ENCODE results near the gene TXNDC12.

The TXNDC12 gene

DNA sequence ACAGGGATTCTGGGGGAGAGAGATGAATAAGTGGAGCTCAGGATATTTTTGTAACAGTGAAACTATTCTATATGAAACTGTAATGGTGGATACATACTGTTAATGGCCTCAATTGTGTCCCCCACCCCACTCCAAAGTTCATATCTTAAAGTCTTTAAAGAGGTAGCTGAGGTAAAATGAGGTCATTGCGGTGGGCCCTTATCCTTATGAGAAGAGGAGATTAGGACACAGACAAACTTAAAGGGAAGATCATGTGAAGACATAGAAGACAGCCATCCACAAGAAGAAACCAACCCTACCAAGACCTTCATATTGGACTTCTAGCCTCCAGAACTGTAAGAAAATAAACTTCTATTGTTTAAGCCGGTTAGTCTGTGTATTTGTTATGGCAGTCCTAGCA lies 9.8 kb downstream of the TXNDC12 start:
- in situ Hi-C loops (cut with MboI; ENCODE audit: low sequenced_read_pairs, unreplicated experiment), result no loop called here
- TF ChIP-seq, protein P1, sequence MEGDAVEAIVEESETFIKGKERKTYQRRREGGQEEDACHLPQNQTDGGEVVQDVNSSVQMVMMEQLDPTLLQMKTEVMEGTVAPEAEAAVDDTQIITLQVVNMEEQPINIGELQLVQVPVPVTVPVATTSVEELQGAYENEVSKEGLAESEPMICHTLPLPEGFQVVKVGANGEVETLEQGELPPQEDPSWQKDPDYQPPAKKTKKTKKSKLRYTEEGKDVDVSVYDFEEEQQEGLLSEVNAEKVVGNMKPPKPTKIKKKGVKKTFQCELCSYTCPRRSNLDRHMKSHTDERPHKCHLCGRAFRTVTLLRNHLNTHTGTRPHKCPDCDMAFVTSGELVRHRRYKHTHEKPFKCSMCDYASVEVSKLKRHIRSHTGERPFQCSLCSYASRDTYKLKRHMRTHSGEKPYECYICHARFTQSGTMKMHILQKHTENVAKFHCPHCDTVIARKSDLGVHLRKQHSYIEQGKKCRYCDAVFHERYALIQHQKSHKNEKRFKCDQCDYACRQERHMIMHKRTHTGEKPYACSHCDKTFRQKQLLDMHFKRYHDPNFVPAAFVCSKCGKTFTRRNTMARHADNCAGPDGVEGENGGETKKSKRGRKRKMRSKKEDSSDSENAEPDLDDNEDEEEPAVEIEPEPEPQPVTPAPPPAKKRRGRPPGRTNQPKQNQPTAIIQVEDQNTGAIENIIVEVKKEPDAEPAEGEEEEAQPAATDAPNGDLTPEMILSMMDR (IDR thresholded peaks at IDR 0.05; ENCODE audit: borderline replicate concordance, control extremely low read depth, extremely low read depth, insufficient read depth, missing control alignments), result no peak
- DNase-seq (ENCODE audit: low spot score), result no peak

DNA sequence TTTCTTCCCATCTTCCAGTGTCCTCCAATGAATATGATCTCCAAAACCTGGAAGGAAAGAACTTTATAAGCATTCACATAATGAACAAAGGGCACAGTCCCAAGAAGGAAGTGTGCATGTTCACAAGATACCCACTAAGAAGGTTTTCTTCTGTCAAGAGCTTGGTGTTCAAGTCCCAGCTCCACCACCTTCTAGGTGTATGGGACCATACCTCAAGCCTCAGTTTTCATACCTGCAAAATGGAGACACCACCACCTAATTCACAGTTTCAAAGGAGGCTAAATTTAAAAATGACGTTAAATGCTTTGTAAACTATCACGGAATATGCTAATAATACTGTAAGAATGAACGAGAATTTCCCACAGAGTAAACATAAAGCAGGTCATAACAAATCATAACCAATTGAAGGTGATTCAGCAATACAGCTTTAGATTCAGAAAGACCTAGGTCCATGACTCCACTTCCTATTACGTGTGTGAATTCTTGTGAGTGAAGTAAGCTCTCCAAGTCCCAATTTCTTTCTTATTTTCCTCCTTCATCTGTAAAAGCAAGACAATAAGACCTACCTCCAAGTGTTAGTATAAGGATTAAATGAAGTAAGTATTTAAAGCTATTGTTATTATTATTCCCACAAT lies 13.3 kb downstream of the TXNDC12 start:
- in situ Hi-C loops (cut with MboI; ENCODE audit: low sequenced_read_pairs, unreplicated experiment), result no loop called here
- TF ChIP-seq, protein P1 (IDR thresholded peaks at IDR 0.05; ENCODE audit: borderline replicate concordance, control extremely low read depth, extremely low read depth, insufficient read depth, missing control alignments), result no peak
- no peak for DNase-seq (ENCODE audit: low spot score)

DNA sequence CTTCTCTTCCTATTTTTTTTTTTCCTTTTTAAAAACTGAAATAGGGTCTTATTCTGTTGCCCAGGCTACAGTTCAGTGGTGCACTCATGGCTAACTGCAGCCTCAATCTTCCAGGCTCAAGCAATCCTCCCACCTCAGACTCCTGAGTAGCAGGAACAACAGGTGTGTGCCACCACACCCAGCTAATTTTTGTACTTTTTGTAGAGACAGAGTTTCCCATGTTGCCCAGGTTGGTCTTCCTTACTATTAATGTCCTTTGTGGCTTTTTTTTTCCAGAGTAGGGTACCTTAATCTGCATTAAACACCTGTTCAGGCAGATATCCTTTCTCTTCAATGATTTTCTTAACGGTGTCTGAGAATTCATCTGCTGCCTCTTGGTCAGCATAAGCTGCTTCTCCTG lies 17.1 kb downstream of the TXNDC12 start:
- in situ Hi-C loops (cut with MboI; ENCODE audit: low sequenced_read_pairs, unreplicated experiment), result no loop called here

DNA sequence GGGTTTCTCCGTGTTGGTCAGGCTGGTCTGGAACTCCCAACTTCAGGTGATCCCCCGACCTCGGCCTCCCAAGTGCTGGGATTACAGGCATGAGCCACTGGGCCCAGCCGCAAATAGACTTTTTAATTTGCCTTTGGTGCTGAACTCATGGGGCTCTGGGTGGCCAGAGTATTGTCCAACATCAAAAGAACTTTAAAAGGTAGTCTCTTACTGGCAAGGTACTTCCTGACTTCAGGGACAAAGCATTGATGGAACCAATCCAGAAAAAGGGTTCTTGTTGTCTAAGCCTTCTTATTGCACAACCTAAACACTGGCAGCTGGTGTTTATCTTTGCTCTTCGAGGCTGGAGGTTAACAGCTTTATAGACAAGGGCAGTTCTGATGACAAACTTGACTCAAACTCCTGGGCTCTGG lies 17.6 kb downstream of the TXNDC12 start:
- DNase-seq (ENCODE audit: low spot score), result no peak
- TF ChIP-seq, protein P1 (IDR thresholded peaks at IDR 0.05; ENCODE audit: borderline replicate concordance, control extremely low read depth, extremely low read depth, insufficient read depth, missing control alignments), result no peak
- in situ Hi-C loops (cut with MboI; ENCODE audit: low sequenced_read_pairs, unreplicated experiment), result no loop called here

More for the DNA sequence above, 17.1 kb downstream of the TXNDC12 start:
- TF ChIP-seq, protein P1 (IDR thresholded peaks at IDR 0.05; ENCODE audit: borderline replicate concordance, control extremely low read depth, extremely low read depth, insufficient read depth, missing control alignments), result no peak
- no peak for DNase-seq (ENCODE audit: low spot score)

DNA sequence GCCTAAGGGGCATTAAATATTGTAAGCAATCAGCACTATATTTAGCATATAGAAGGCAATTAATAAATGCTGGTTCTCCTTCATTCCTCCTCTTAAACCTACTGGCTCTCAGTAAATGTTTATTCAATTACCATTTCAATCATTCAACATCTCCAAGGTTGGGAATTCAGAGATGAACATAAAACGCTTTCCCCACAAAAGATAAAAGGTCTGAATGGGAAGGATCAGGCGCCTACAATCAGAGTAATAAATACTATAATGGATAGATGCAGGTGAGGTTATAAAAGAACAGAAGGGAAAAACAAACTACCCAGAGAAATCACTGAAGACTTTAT lies 21.0 kb downstream of the TXNDC12 start:
- in situ Hi-C loops (cut with MboI; ENCODE audit: low sequenced_read_pairs, unreplicated experiment), result no loop called here
- DNase-seq (ENCODE audit: low spot score), result no peak
- TF ChIP-seq, protein P1 (IDR thresholded peaks at IDR 0.05; ENCODE audit: borderline replicate concordance, control extremely low read depth, extremely low read depth, insufficient read depth, missing control alignments), result no peak

DNA sequence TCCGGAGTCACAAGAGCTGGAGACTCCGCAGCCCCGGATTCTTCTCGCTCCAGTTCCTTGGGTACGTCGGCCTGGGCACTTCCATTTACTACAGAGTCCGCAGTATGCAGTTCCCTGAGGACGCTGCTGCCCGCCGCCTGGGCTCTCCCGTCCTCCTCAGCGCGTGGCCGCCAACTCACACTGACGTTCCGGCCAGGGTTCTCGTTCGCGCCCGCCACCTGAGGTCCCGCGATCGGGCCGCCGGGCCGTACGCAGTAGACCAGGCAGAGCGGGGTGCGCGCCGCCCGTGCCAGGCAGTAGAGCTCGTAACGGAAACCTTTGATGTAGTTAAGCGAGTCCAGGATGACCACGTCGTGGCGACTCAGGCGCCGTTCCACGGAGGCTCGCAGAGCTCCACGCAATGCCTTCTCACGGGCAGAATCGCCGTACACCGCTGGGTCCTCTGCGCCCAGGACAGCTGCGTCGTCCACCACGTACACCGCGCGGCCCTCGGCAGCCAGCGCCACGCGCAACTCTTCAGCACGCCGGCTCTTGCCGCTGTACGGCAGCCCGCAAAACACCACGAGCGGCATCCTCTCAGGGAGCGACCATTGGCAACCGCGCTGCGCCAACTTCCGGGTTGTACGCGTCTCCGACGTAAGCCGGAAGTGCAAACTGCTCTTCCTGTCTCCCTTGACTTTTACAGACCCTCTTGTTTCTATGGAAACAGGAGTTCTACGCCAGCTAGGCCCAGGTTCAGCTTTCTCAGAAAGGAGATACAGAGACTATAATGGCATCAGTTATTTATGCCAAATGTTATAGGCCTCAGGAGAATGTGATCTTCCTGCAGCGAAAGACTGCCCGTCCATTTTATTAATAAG lies 21.6 kb downstream of the TXNDC12 start, which contains the start of gene KTI12:
KTI12 (minus strand) TSS at position 621 of the 860 bp plus-strand sequence; CDS start at position 572, 49 bp downstream.
- peak; percentile 92 for DNase-seq (ENCODE audit: low spot score)
- TF ChIP-seq, protein P1 (IDR thresholded peaks at IDR 0.05; ENCODE audit: borderline replicate concordance, control extremely low read depth, extremely low read depth, insufficient read depth, missing control alignments), result no peak
- in situ Hi-C loops (cut with MboI; ENCODE audit: low sequenced_read_pairs, unreplicated experiment), result no loop called here

All from GM13976 (cell line).